AG09309 (cell line): ENCODE results near the gene SDHAF3.

ENCODE experiments used
- DNase-seq: peaks from one replicate; pipeline ENCODE4 v3.0.0-alpha.2; 2010; ENCODE audit warnings: low read depth
- H3K4me3 ChIP-seq: 2 replicates; pipeline ENCODE4 v1.5.1; 2011; ENCODE audit warnings: mild to moderate bottlenecking, low read depth, low read length, moderate library complexity; ENCODE audit not compliant: control insufficient read depth
- CTCF ChIP-seq: IDR thresholded peaks from 2 replicates; pipeline ENCODE4 v1.5.1; 2011; ENCODE audit warnings: mild to moderate bottlenecking, low read depth, low read length, inconsistent platforms; ENCODE audit not compliant: insufficient read depth, control insufficient read depth; ENCODE audit errors: missing control alignments

Gene SDHAF3

GRCh38 chr7:97215556-97215955 lies 98.1 kb downstream of the SDHAF3 start:
- DNase-seq = no peak
- no peak overlapping the region for H3K4me3 ChIP-seq
- TF ChIP-seq CTCF = no peak

DNA sequence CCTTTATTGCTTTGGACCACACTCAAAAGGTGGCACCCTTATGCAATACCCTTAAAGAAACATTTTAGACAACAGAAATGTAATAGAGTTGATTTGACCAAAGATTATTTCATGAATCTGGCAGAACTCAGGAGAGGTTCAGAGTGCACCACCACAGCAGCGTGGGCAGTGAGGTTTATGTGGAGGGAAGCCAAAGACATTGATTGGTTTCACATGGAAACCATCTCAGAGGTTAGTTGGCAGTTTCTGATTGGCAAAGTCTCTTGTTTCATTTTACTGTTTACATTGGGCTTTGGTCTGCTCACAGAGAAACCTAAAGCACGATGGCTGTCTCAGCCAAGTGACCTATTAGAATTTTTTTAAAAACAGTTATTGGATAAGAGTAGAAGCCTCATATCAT lies 101.3 kb downstream of the SDHAF3 start:
- TF ChIP-seq CTCF = no peak
- no peak overlapping the region for H3K4me3 ChIP-seq
- DNase-seq = no peak

DNA sequence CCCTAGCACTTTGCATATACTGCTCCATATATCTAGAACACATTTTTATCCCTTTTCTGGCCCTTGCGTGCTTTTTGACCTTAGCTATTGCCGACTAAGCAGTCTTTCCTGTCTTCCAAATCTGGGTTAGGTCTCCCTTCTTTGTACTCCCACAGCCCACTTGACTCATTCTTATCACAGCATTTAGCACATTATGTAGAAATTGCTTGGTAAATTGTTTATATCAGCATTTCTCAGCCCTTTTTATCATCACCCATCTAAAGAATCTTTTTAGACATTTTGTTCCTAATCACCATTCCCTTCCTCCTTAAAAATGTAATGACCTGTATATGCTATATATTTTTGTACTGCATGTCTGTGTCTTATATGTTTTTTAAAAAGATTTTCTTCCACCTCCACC lies 101.7 kb downstream of the SDHAF3 start:
- no peak for DNase-seq
- H3K4me3 ChIP-seq = no peak overlapping the region
- TF ChIP-seq CTCF = no peak

GRCh38 chr7:97224316-97224715 lies 106.8 kb downstream of the SDHAF3 start:
- no peak for TF ChIP-seq CTCF
- no peak for DNase-seq

DNA sequence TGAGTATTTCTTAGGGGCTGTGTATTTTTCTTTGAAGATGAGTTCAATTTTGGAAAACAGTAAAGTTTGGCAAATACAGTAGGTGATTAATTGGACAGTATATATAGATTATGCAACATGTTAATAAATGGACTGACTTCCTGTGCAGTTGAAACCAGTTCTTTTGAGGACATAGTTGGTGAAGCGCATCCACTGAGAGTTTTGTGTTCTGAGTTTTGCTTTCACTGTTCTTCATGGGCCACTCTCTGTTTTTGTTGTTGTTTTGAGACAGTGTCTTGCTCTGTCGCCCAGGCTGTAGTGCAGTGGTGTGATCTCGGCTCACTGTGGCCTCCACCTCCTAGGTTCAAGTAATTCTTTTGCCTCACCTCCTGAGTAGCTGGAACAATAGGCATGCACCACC lies 109.0 kb downstream of the SDHAF3 start:
- no peak for TF ChIP-seq CTCF
- DNase-seq = no peak
- H3K4me3 ChIP-seq = no peak overlapping the region

More at GRCh38 chr7:97224316-97224715, 106.8 kb downstream of the SDHAF3 start:
- no peak overlapping the region for H3K4me3 ChIP-seq
